GM18498 (cell line): ENCODE results near the gene SELENON.

Experiments
- ATAC-seq: cut with Tn5 transposase; IDR thresholded peaks from one replicate; pipeline ENCODE4 v1.9.1; 2021; ENCODE audit warnings: mild to moderate bottlenecking, moderate library complexity; ENCODE audit not compliant: unreplicated experiment

Gene SELENON

GRCh38 chr1:25770541-25771220 is 29.3 kb upstream of the SELENON start:
- ATAC-seq = no peak

DNA sequence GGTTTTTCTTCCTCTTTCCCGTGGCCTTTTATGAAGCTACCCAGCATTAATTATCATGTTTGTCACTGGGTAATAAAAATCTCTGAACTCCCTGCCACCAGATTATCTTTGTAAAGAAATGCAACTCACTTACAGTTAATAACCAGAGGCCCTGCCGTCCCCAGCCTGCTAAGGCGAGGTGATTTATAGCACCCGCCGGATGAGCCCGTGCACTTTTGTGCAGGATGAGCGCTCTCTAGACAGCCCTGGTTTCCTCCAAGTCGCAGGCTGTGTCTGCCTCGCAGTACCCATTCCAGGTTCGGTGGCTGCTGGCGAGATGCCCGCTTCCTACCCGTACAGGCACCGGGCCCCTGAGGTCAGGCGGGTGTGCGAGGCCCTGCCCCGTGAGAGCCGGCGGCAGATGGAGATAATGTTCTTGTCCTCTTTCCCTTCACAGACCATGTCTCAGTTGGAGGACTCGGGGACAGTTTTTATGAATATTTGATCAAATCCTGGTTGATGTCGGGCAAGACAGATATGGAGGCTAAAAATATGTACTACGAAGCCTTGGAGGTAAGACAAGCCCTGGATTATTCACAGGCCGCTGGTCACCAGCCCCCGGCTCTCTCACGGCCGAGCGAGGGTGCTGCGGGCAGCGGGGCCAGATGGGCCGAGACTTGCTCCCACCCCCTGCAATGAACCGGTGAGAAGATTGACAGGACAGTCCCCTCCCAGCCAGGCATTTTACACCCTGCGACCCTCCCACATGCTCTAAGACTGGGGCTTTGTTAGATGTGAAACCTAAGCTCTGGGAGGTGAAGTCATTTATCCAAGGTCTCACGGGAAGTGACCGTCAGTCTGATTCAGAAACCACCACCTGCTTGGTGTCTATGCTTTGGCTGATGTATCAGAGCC is 28.5 kb upstream of the SELENON start:
- no peak for ATAC-seq

GRCh38 chr1:25772164-25772563 is 27.8 kb upstream of the SELENON start:
- no peak for ATAC-seq

DNA sequence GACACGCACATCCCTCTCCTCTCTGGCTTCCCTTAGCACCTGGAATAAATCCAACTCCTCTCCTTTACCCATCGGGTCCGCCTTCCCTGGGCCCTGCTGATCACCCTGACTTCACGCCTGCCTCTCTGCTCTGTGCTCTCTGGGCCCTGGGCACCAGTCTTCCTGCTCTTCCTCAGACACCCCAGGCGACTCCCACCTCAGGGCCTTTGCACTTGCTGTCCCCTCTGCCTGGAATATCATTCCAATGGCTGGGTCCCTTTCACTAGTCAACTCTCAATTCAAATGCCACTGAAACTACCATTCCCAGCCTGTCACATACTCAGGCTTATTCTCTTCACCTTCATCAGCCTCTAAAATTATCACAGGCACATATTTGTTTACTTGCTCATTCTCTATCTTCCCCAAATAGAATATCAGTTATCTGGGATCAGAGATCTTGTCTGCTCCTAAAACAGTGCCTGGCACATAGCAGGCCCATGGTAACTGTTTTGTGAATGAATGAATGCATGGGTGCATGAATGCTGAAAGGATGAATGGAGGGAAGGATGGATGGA is 27.2 kb upstream of the SELENON start:
- ATAC-seq = no peak

GRCh38 chr1:25773441-25774125 is 26.4 kb upstream of the SELENON start:
- ATAC-seq = no peak

GRCh38 chr1:25774206-25774803 is 25.7 kb upstream of the SELENON start:
- ATAC-seq = no peak

DNA sequence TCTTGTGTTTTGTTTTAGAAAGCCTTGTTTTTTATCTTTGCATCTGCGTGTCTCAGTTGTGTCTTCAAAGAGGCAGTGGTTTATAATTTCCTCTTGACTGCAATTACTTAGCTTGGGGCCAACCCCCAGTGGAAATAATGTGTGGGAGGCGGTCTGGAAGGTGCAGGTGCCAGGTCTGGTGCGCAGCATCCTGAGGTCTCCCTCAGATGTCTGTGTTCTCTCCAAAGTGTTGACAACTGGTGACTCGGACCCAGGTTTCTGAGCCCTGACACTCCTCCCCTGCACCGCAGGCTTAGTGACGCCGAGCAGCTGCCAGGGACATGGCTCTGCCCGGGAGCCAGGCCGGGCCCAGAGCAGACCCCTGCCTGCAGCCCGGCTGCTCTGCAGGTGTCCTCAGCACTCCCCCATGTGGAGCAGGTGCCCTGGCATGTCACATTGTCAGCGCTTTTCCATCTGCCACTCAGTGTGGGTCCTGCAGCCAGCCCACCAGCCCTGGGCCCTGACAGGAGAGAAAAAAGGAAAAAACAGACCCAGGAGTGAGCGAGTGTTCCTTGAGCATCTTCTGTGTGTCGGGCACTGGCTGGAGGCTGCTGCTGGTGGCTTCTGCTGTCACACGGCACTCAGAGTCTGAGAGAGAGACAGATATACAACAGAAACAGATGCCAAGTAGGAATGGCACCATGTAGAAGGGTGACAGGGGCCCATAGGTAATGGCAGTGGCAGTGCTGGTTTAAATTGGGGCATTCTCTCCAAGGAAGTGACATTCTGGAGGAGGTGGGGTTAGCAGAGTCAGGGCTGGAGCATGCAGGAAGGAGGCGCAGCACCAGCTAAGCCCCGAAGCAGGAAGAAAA is 24.8 kb upstream of the SELENON start:
- ATAC-seq = no peak

GRCh38 chr1:25779388-25779787 is 20.6 kb upstream of the SELENON start:
- no peak for ATAC-seq

DNA sequence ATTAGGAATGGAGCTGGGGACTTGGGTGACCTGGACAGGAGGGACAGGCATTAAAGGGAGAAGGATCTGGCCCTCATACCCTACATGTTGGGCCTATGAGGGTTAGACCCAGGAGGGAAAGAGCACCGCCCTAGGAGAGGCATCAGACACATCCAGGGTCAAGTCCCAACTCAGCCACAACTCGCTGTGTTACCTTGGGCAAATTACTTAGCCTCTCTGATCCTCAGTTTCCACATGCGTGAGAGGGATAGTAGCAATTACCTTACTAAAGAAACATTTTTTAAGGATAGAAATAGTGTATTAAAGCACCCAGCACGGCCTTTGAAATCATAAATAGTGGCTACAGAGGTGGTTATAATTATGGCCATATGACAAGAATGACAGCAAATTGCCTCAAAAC is 20.1 kb upstream of the SELENON start:
- no peak for ATAC-seq

DNA sequence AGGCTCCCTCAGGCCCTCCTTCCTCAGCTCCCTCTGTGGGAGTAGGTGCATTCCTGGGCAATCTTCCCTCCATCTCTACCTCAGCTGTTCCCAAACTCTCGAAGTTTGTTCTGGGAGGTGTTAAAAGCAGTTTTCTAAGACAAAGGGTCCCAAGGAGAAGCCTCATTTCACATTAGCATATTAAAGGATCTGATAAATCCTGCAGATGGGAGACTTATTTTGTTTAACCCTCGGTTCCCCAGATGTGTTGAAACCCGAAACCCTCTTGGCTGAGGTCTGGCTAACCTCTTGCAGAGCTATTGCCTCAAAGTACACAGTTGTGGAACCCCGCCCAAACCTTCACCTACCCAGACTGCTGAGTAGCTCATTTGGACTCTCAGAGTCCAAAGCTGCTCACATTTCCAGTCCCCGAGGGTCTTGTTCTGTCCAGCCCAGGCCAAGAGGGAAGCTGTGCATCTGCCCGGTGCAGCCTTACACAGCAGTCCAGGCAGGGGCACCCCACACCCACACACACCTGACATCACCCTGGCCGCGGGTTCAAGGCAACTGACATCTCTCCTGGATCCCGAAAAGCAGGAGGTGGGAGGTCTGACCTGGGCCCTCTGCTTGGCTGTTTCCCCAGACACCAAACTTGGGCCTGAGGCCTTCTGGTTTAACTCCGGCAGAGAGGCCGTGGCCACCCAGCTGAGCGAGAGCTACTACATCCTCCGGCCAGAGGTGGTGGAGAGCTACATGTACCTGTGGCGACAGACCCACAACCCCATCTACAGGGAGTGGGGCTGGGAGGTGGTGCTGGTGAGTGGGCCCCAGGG is 19.5 kb upstream of the SELENON start:
- ATAC-seq = no peak

DNA sequence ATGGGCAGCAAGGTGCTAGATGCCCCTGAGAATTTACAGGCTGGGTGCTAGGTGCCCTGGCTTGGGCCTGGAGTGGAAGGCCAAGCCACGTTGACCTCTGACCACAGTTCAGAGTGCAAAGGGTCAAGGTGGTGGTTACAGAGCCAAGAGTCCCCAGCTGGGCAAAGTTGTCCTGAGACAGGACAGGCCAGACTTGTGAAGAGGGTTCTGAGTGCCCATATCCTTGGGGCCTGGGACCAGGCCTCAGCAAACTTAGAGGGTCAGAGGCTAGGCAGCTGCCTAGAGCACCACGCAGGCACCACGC is 18.9 kb upstream of the SELENON start:
- ATAC-seq = no peak

- no peak for ATAC-seq
Measured at GRCh38 chr1:25782608-25783201, 17.3 kb upstream of the SELENON start.

DNA sequence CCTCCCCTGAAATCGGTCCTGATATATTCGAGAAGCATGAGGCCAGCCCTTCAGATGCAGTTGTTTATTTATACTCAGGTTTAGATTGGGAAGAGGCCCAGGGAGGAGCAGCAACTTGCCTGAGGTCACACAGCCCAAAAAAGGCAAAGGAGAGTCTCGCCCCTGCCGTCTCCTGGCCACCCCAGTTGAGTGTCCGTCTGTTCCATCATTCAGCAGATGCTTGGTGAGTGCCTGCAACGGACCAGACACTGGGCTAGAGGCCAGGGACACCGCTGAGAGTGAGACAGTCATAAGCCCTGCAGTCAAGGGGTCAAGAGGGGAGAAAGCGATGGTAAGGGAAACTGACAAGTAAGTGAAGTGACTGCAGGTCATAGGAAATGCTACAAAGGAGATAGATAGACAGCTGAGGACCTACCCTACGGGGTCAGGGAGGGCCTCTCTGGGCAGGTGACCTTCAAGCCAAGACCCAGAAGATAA is 15.4 kb upstream of the SELENON start:
- no peak for ATAC-seq

DNA sequence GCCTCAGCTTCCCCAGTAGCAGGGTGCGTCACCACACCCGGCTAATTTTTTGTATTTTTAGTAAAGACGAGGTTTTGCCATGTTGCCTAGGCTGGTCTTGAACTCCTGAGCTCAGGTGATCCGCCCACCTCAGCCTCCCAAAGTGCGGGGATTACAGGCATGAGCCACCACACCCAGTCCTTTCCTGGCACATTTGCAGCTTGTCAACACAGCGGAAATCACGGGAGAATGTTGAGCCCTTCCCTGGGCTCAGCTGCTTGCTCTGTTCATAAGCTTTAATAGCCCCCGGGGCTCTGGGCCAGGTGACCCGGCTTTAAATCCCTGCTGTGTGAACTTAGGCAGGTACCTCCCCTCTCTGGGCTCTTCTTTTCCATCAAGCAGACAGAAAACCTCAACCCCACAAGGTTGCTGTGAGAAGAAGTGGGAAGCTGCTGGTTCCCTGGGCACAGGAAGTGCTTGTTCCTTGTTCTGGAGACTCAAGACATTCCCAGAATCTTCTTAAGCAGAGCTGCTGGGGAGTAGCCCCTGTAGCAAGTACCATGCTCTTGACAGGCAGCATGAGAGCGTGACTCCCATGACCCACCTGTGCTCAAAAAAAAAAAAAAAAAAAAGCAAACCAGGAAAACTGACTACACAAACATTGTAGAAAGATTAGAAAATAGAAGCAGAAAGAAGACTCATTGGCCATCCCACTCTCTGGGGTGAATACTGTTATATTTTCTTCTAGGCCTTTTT is 14.5 kb upstream of the SELENON start:
- no peak for ATAC-seq

GRCh38 chr1:25786887-25787759 is 12.9 kb upstream of the SELENON start:
- ATAC-seq = no peak

DNA sequence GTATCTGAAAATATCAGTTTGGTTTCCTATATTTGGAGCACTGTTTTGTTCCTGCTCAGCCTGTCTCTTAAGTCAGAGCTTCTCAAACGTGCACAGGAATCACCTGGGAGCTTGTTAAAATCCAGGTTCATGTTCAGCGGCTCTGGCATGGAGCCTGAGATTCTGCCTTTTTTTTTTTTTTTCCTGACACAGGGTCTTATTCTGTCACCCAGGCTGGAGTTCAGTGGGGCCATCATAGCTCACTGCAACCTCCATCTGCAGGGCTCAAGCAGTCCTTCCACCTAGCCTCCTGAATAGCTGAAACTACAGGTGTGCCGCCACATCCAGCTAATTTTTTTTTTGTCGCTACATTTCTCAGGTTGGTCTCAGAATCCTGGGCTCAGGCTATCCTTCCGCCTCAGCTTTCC is 12.2 kb upstream of the SELENON start:
- no peak for ATAC-seq

- no peak for ATAC-seq
Measured at GRCh38 chr1:25790472-25790871, 9.5 kb upstream of the SELENON start.
